Natural killer cell (primary cell): Measurements from ENCODE around the gene ACCS. TPM values are rescaled to one million over a fixed set of nuclear protein-coding genes. Genes with fewer than 3 reads are reported as not detected.

Experiments
- ATAC-seq, 3 donors: fragments of 150-1000 bp in 2 of 3; fragments of 200-7000 bp in 1 of 3; cut with Tn5 transposase; 1 replicate in 1 of 3; 2 replicates in 2 of 3; pipeline ENCODE4 v1.10.0; 2021; ENCODE audit warnings: mild to moderate bottlenecking in 2 of 3, moderate library complexity in 2 of 3
- DNase-seq, 2 donors: peaks; one replicate each; pipeline versions ENCODE4 v3.0.0 to v3.0.0-alpha.2; 2013 to 2021; ENCODE audit warnings: mixed read lengths in 1 of 2
- H3K27ac ChIP-seq: one replicate; pipeline ENCODE4 v1.5.1; 2013; ENCODE audit warnings: mild to moderate bottlenecking, low read length
- H3K27me3 ChIP-seq: one replicate; pipeline ENCODE4 v1.6.1; 2013; ENCODE audit warnings: low read length; ENCODE audit not compliant: control insufficient read depth, insufficient read depth
- H3K36me3 ChIP-seq: one replicate; pipeline ENCODE4 v1.6.1; 2013; ENCODE audit warnings: low read length; ENCODE audit not compliant: control insufficient read depth, insufficient read depth
- H3K4me1 ChIP-seq: one replicate; pipeline ENCODE4 v1.6.1; 2013; ENCODE audit warnings: low read length; ENCODE audit not compliant: control insufficient read depth, insufficient read depth
- H3K4me3 ChIP-seq: one replicate; pipeline ENCODE4 v1.5.1; 2013; ENCODE audit warnings: low read length
- H3K9me3 ChIP-seq: one replicate; pipeline ENCODE4 v1.6.1; 2013; ENCODE audit warnings: low read length; ENCODE audit not compliant: control insufficient read depth, insufficient read depth
- H3K27ac Mint-ChIP-seq, 2 donors: one replicate each; pipeline ENCODE4 v1.8.0; 2022; ENCODE audit warnings: mild to moderate bottlenecking in 2 of 2, mixed read lengths in 2 of 2, moderate library complexity in 1 of 2
- H3K27me3 Mint-ChIP-seq, 2 donors: one replicate each; pipeline ENCODE4 v1.8.0; 2022; ENCODE audit warnings: low read depth in 2 of 2, mixed read lengths in 2 of 2
- H3K36me3 Mint-ChIP-seq: one replicate; pipeline ENCODE4 v1.8.0; 2022; ENCODE audit warnings: mixed read lengths
- H3K4me1 Mint-ChIP-seq, 2 donors: one replicate each; pipeline ENCODE4 v1.8.0; 2022; ENCODE audit warnings: mixed read lengths in 2 of 2
- H3K4me3 Mint-ChIP-seq: one replicate; pipeline ENCODE4 v1.8.0; 2022; ENCODE audit warnings: mild to moderate bottlenecking, moderate library complexity, mixed read lengths
- H3K9me3 Mint-ChIP-seq, 2 donors: one replicate each; pipeline ENCODE4 v1.8.0; 2022; ENCODE audit warnings: mixed read lengths in 2 of 2
- CTCF ChIP-seq: fragments of 200-600 bp; IDR thresholded peaks from one replicate; pipeline ENCODE4 v1.8.0; 2022; ENCODE audit warnings: antibody characterized with exemption
- WGBS: methylation state at CpG from one replicate; pipeline ENCODE4 v1.1.7; 2013; ENCODE audit warnings: missing lambda C conversion rate; ENCODE audit not compliant: insufficient coverage; 5-methylcytosine and 5-hydroxymethylcytosine counted together
- intact Hi-C: fragments of 100-400 bp; cut with micrococcal nuclease; formaldehyde crosslinking; loops from one replicate; pipeline ENCODE4 v1.14.2; 2022
- total RNA-seq, 4 donors: library from RNA; stranded (reverse); fragments of 120-200 nt in 1 of 4; gene quantifications; one replicate each; pipeline versions ENCODE4 v1.2.3 to v1.2.4, GENCODE V29; 2013 to 2022

Gene ACCS
- total RNA-seq, 3 donors from 2014 or later (not counting 1 experiment from before 2014, with no cell fraction given): 16.3 to 32.1 (median 31.9) TPM

DNA sequence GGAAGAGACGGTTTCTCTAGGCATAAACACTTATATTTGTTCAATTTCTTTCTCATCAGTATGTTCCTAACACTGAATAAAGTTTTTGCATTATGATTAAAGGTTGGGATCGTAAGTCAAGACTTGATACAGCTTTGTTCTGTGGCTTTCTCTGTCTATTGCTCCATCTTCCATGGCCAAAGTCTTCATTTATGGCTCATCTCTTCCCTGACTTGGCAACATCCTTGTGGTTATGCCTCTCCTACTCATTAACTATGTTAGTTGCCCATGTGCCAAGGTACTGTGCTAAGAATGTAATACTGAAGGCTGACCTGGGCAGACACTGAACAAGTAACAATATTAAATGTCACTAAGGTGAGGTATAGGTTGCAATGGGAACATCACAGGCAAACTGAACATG lies 19.9 kb upstream of the ACCS start:
- 77% methylated on average over 2 of the region's 2 CpGs for WGBS

GRCh38 chr11:44047298-44047697 lies 18.8 kb upstream of the ACCS start:
- 83% methylated on average over 2 of the region's 2 CpGs for WGBS

More for the DNA sequence above, 19.9 kb upstream of the ACCS start:
- H3K9me3 ChIP-seq: no peaks in the 10 kb centered on the region
- H3K27me3 ChIP-seq: no peaks in the 10 kb centered on the region
- H3K4me1 Mint-ChIP-seq: no peaks in the 10 kb centered on the region
- H3K36me3 Mint-ChIP-seq: no peaks in the 10 kb centered on the region
- no peak overlapping the region for H3K27ac ChIP-seq
- H3K4me3 Mint-ChIP-seq: no peak overlapping the region
- ATAC-seq: no peak
- H3K4me1 ChIP-seq: no peaks in the 10 kb centered on the region
- H3K27ac Mint-ChIP-seq: no peak overlapping the region
- DNase-seq: no peak
- no peaks in the 10 kb centered on the region for H3K36me3 ChIP-seq
- peaks cover 4 to 29% of the 10 kb centered on the region in 2 donors for H3K27me3 Mint-ChIP-seq
- intact Hi-C loops: no loop called here
- H3K9me3 Mint-ChIP-seq: peaks cover 2% of the 10 kb centered on the region in 2 donors
- TF ChIP-seq CTCF: no peak
- H3K4me3 ChIP-seq: no peak overlapping the region

DNA sequence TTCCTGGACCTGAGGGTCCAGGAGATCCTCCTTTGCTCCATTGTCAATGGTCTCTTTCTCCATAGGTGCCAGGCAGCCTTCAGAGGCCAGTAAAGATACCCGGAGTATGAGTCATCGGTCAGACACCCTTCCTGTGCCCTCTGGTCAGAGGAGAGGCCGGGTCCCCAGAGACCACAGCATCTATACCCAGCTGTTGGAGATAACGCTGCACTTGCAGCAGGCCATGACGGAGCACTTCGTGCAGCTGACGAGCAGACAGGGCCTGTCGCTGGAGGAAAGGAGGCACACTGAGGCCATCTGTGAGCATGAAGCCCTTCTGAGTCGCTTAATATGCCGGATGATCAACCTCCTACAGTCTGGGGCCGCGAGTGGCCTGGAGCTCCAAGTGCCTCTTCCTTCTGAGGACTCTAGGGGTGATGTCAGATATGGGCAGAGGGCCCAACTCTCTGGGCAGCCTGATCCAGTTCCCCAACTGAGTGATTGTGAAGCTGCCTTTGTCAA lies 18.1 kb upstream of the ACCS start, which contains the start of gene ACCSL:
ACCSL (plus strand) TSS at position 51 of the 501 bp plus-strand sequence; CDS start at position 107, 56 bp downstream.
- intact Hi-C loops: no loop called here
- H3K4me3 ChIP-seq: no peak within 1 kb of the TSS
- no peaks in the 10 kb centered on the region for H3K9me3 Mint-ChIP-seq
- H3K9me3 ChIP-seq: no peaks in the 10 kb centered on the region
- H3K36me3 ChIP-seq: no peaks in the 10 kb centered on the region
- H3K27ac Mint-ChIP-seq: no peak within 1 kb of the TSS
- H3K4me3 Mint-ChIP-seq: no peak within 1 kb of the TSS
- no peaks in the 10 kb centered on the region for H3K36me3 Mint-ChIP-seq
- WGBS: 91% methylated on average over 12 of the region's 12 CpGs
- H3K27me3 ChIP-seq: no peaks in the 10 kb centered on the region
- H3K27ac ChIP-seq: no peak within 1 kb of the TSS
- peaks cover 4 to 29% of the 10 kb centered on the region in 2 donors for H3K27me3 Mint-ChIP-seq
- DNase-seq: no peak
- no peaks in the 10 kb centered on the region for H3K4me1 ChIP-seq
- TF ChIP-seq CTCF: no peak
- no peak for ATAC-seq
- no peaks in the 10 kb centered on the region for H3K4me1 Mint-ChIP-seq

More at GRCh38 chr11:44047298-44047697, 18.8 kb upstream of the ACCS start:
- H3K27me3 Mint-ChIP-seq: peaks cover 4 to 29% of the 10 kb centered on the region in 2 donors
- Histone ChIP-seq H3K4me1 (no peaks in the 10 kb centered on the region), H3K4me3 (no peak overlapping the region), H3K36me3 (no peaks in the 10 kb centered on the region), H3K27ac (no peak overlapping the region), H3K27me3 (no peaks in the 10 kb centered on the region), H3K9me3 (no peaks in the 10 kb centered on the region)
- intact Hi-C loops: no loop called here
- DNase-seq (no peak), ATAC-seq (no peak)
- H3K4me1 Mint-ChIP-seq: no peaks in the 10 kb centered on the region
- H3K36me3 Mint-ChIP-seq: no peaks in the 10 kb centered on the region
- TF ChIP-seq CTCF: no peak
- H3K27ac Mint-ChIP-seq: no peak overlapping the region
- no peak overlapping the region for H3K4me3 Mint-ChIP-seq
- H3K9me3 Mint-ChIP-seq: no peaks in the 10 kb centered on the region

GRCh38 chr11:44049832-44050231 lies 16.2 kb upstream of the ACCS start:
- DNase-seq: no peak
- Mint-ChIP-seq H3K4me1 (no peaks in the 10 kb centered on the region), H3K27ac (no peak overlapping the region), H3K9me3 (no peaks in the 10 kb centered on the region), H3K27me3 (peaks cover 0 to 14% of the 10 kb centered on the region in 2 donors), H3K36me3 (no peaks in the 10 kb centered on the region), H3K4me3 (no peak overlapping the region)
- H3K27me3 ChIP-seq: no peaks in the 10 kb centered on the region
- no peaks in the 10 kb centered on the region for H3K4me1 ChIP-seq
- no peaks in the 10 kb centered on the region for H3K36me3 ChIP-seq
- ATAC-seq: no peak
- intact Hi-C loops: no loop called here
- no peaks in the 10 kb centered on the region for H3K9me3 ChIP-seq
- TF ChIP-seq CTCF: no peak
- H3K27ac ChIP-seq: no peak overlapping the region
- WGBS: 81% methylated on average over 3 of the region's 3 CpGs
- H3K4me3 ChIP-seq: no peak overlapping the region
